Adipocyte (in vitro differentiated cells): ENCODE results near the gene NPR2.

Source experiments
- DNase-seq: peaks from one replicate; pipeline ENCODE4 v3.0.0-alpha.2; 2015; ENCODE audit warnings: low read depth
- H3K27me3 ChIP-seq: replicated peaks from 2 replicates; pipeline ENCODE4 v1.7.0; 2013; ENCODE audit warnings: mild to moderate bottlenecking, low read length, moderate library complexity; ENCODE audit not compliant: control insufficient read depth, insufficient read depth
- H3K36me3 ChIP-seq: 2 replicates; pipeline ENCODE4 v1.7.0; 2013; ENCODE audit warnings: low read length, mild to moderate bottlenecking, moderate library complexity; ENCODE audit not compliant: control insufficient read depth, insufficient read depth, severe bottlenecking
- H3K4me1 ChIP-seq: 2 replicates; pipeline ENCODE4 v1.7.0; 2013; ENCODE audit warnings: mild to moderate bottlenecking, low read length, moderate library complexity; ENCODE audit not compliant: control insufficient read depth, insufficient read depth
- H3K4me3 ChIP-seq: 2 replicates; pipeline ENCODE4 v1.7.0; 2013; ENCODE audit warnings: mild to moderate bottlenecking, low read length, moderate library complexity
- H3K9ac ChIP-seq: 2 replicates; pipeline ENCODE4 v1.7.0; 2013; ENCODE audit warnings: mild to moderate bottlenecking, low read length, moderate library complexity
- H3K9me3 ChIP-seq: 2 replicates; pipeline ENCODE4 v1.7.0; 2013; ENCODE audit warnings: mild to moderate bottlenecking, low read length, moderate library complexity; ENCODE audit not compliant: control insufficient read depth

NPR2 gene

DNA sequence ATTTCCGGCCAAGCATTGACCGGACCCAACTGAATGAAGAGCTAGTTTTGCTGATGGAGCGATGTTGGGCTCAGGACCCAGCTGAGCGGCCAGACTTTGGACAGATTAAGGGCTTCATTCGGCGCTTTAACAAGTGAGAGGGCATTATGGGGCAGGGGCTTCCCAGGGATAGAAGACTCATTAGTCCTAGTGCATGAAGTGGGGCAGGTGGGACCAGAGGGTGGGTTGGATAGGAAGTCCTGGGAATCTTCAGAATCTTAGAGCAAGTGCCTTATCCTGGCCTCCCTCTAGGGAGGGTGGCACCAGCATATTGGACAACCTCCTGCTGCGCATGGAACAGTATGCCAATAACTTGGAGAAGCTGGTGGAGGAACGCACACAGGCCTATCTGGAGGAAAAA, 14.7 kb downstream of the NPR2 start:
- Histone ChIP-seq H3K36me3 (peaks cover 74% of the 10 kb centered on the region), H3K4me1 (peaks cover 4% of the 10 kb centered on the region), H3K9me3 (no peaks in the 10 kb centered on the region), H3K4me3 (no peak overlapping the region), H3K27me3 (no peaks in the 10 kb centered on the region), H3K9ac (no peak overlapping the region)
- no peak for DNase-seq

DNA sequence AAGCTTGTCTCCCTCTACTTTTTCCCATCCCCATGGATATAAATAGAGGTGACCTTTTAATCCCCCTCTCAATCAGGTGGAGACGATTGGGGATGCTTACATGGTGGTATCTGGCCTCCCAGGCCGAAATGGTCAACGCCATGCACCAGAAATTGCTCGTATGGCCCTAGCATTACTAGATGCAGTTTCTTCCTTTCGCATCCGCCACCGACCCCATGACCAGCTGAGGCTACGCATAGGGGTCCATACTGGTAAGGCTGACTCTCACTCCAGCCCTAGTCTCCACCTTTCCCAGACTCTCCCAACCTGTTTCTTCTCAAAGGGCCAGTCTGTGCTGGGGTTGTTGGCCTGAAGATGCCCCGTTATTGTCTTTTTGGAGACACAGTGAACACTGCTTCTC, 17.0 kb downstream of the NPR2 start:
- Histone ChIP-seq H3K9me3 (no peaks in the 10 kb centered on the region), H3K9ac (no peak overlapping the region), H3K4me3 (no peak overlapping the region), H3K27me3 (no peaks in the 10 kb centered on the region), H3K4me1 (peaks cover 25% of the 10 kb centered on the region), H3K36me3 (peaks cover 56% of the 10 kb centered on the region)
- no peak for DNase-seq

DNA sequence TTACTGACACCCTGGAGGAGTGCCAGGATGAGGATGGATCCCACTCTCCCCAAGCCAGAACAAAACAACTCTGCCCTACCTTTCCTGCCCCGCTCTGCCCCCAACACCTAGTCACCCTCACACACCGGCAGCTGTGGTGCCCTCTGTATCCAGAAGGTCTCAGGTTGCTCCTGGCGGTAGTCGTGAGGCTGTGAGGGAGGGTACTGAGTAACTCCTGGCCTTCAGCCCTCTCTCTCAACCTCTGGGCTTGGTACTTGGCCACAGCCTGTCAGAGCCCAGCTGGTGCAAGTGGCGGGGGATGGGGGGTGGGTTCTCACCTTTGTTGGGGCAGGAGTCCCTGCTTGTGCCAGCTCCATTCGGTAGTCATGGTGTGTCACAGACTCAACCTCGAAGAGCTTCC, 18.7 kb downstream of the NPR2 start:
- peaks cover 48% of the 10 kb centered on the region for H3K36me3 ChIP-seq
- H3K4me3 ChIP-seq: no peak overlapping the region
- H3K9me3 ChIP-seq: no peaks in the 10 kb centered on the region

DNA sequence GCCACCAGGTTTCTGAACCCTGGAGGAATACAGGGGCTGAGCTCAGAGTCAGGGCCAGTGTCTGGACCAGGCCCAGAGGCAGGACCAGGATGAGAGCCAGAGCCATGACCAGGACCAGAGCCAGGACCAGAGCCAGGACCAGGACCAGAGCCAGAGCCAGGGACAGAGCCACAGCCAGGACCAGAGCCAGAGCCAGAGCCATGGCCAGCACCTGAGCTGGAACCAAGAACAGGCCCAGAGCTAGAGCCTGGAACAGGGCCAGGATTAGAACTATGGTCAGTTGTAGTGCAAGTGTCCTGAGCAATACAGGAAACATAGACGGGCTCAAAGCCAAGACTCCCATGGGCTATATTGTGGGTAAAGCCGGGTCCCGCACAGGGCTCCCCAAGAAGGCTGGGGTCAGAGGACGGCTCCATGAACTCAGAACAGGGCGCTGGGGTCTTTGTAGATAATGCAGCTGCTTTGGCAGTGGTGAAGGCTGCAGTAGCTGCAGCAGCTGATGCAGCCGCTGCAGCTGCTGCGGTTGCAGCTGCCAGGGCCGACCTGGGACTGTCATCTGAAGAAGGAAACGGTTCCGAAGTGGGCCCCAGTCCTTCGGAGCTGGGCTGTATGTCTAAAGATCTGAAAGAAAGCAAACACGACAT, 20.1 kb downstream of the NPR2 start:
- H3K9me3 ChIP-seq: no peaks in the 10 kb centered on the region
- peaks cover 37% of the 10 kb centered on the region for H3K4me1 ChIP-seq
- H3K27me3 ChIP-seq: no peaks in the 10 kb centered on the region

More for the DNA sequence above, 18.7 kb downstream of the NPR2 start:
- Histone ChIP-seq H3K27me3 (no peaks in the 10 kb centered on the region), H3K4me1 (peaks cover 33% of the 10 kb centered on the region), H3K9ac (no peak overlapping the region)
- DNase-seq: no peak

DNA sequence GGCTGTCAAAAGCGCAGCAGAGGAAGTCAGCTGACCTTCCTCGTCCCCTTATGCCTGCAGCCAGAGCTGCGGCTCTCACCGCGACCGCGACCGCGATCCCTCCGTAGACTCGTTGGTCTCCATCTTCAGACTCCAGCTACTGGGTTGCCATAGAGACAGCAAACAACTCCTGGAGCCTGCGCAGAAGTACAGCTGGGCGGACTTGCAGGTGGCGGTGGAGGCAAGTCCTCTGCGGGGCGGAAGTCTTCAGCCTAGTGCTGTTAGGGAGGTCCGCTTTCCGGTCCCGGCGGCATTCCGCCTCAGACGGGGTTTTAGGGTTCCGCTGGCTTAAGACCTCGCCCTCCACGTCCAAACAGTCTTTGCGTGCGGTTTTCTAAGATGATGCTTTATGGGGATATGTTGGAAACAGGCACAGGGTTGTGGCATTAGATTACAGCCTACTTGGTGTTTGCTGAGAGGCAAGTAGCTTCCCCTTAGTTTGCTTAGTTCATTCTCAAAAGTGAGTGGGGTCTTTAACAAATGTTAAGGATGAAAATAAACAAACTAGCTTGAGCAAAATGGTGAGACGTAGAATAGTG, 20.7 kb downstream of the NPR2 start, which contains the start of gene SPAG8:
TSS of gene SPAG8 (minus strand) at position 238 of the 578 bp plus-strand sequence. CDS start at position 123, 115 bp downstream.
- Histone ChIP-seq H3K4me3 (peak within 1 kb of the TSS; percentile 82), H3K4me1 (peaks cover 37% of the 10 kb centered on the region), H3K9ac (peak within 1 kb of the TSS; percentile 85), H3K27me3 (no peaks in the 10 kb centered on the region), H3K9me3 (no peaks in the 10 kb centered on the region), H3K36me3 (peaks cover 30% of the 10 kb centered on the region)
- peak; percentile 95 for DNase-seq

More for the DNA sequence above, 20.1 kb downstream of the NPR2 start:
- Histone ChIP-seq H3K4me3 (peak overlapping the region; percentile 82), H3K36me3 (peaks cover 34% of the 10 kb centered on the region), H3K9ac (peak overlapping the region; percentile 85)
- peak; percentile 26 for DNase-seq

GRCh38 chr9:35813434-35814105, 22.2 kb downstream of the NPR2 start:
- Histone ChIP-seq H3K36me3 (peaks cover 15% of the 10 kb centered on the region), H3K9ac (peak overlapping the region; percentile 95), H3K27me3 (no peaks in the 10 kb centered on the region), H3K9me3 (no peaks in the 10 kb centered on the region), H3K4me1 (peaks cover 37% of the 10 kb centered on the region), H3K4me3 (peak overlapping the region; percentile 89)
- DNase-seq: peak; percentile 50

- Histone ChIP-seq H3K9me3 (no peaks in the 10 kb centered on the region), H3K9ac (peak overlapping the region; percentile 95), H3K4me1 (peaks cover 37% of the 10 kb centered on the region), H3K36me3 (peaks cover 8% of the 10 kb centered on the region), H3K4me3 (peak overlapping the region; percentile 89), H3K27me3 (no peaks in the 10 kb centered on the region)
- DNase-seq: peak; percentile 74
These were observed 22.9 kb downstream of the NPR2 start for GRCh38 chr9:35814106-35814840.

GRCh38 chr9:35814841-35815543, 23.6 kb downstream of the NPR2 start, which contains the start of gene HINT2:
Gene HINT2 (minus strand): TSS chr9:35815042. CDS start chr9:35814979, 63 bp downstream.
- peaks cover 2% of the 10 kb centered on the region for H3K36me3 ChIP-seq
- H3K4me3 ChIP-seq: peak within 1 kb of the TSS; percentile 89
- peaks cover 37% of the 10 kb centered on the region for H3K4me1 ChIP-seq
- peak; percentile 99 for DNase-seq
- no peaks in the 10 kb centered on the region for H3K9me3 ChIP-seq
- H3K27me3 ChIP-seq: no peaks in the 10 kb centered on the region
- peak within 1 kb of the TSS; percentile 95 for H3K9ac ChIP-seq

GRCh38 chr9:35816708-35817107, 25.3 kb downstream of the NPR2 start:
- H3K4me1 ChIP-seq: peaks cover 30% of the 10 kb centered on the region
- H3K27me3 ChIP-seq: no peaks in the 10 kb centered on the region
- no peak overlapping the region for H3K4me3 ChIP-seq
- DNase-seq: peak; percentile 36
- H3K36me3 ChIP-seq: no peaks in the 10 kb centered on the region
- no peaks in the 10 kb centered on the region for H3K9me3 ChIP-seq
- no peak overlapping the region for H3K9ac ChIP-seq

- Histone ChIP-seq H3K4me1 (peaks cover 16% of the 10 kb centered on the region), H3K36me3 (no peaks in the 10 kb centered on the region), H3K9ac (no peak overlapping the region), H3K4me3 (no peak overlapping the region), H3K27me3 (no peaks in the 10 kb centered on the region), H3K9me3 (no peaks in the 10 kb centered on the region)
- DNase-seq: no peak
These were observed 26.9 kb downstream of the NPR2 start for GRCh38 chr9:35818341-35818740.
